Panc1 (cell line): ENCODE measurements around the gene EFCC1. TPM values are rescaled to one million over a fixed set of nuclear protein-coding genes. Genes with fewer than 3 reads are reported as not detected.

Source experiments
- ATAC-seq: fragments of 200-7000 bp; cut with Tn5 transposase; 2 replicates; pipeline ENCODE4 v1.9.1; 2020; ENCODE audit warnings: mild to moderate bottlenecking, moderate library complexity
- BruUV-seq: library from RNA; stranded (reverse); fragments of 400-500 nt; replicated peaks from 2 replicates; lab custom pipeline; 2021; lab: Mats Ljungman, UMichigan
- CTCF ChIA-PET: fragments of 300-600 bp; sonication (Branson Sonifier 250); formaldehyde crosslinking; loops from one replicate; lab custom pipeline; 2022; ENCODE audit warnings: antibody characterized with exemption; lab: Charles Lee
- POLR2A ChIA-PET: fragments of 300-600 bp; sonication (Branson Sonifier 250); formaldehyde crosslinking; loops from one replicate; lab custom pipeline; 2022; ENCODE audit warnings: antibody characterized with exemption; lab: Charles Lee
- DNase-seq: peaks from one replicate; pipeline ENCODE4 v3.0.0-alpha.2; 2010; ENCODE audit warnings: low read depth, low spot score
- H3K27ac ChIP-seq: 2 replicates; pipeline ENCODE4 v1.5.1; 2011; ENCODE audit warnings: mild to moderate bottlenecking, low read length, inconsistent platforms
- H3K27me3 ChIP-seq: fragments of 200-500 bp; sonication (Bioruptor generic); 2 replicates; pipeline ENCODE4 v1.6.0; 2014; ENCODE audit warnings: low read length, inconsistent platforms; ENCODE audit not compliant: control insufficient read depth, insufficient read depth
- H3K36me3 ChIP-seq: fragments of 200-500 bp; sonication (Bioruptor generic); 2 replicates; pipeline ENCODE4 v1.5.1; 2014; ENCODE audit warnings: inconsistent platforms, mild to moderate bottlenecking, low read length, moderate library complexity; ENCODE audit not compliant: control insufficient read depth, insufficient read depth
- H3K4me1 ChIP-seq: 2 replicates; pipeline ENCODE4 v1.5.1; 2011; ENCODE audit warnings: inconsistent platforms, mild to moderate bottlenecking, low read length, moderate library complexity; ENCODE audit not compliant: control insufficient read depth, insufficient read depth
- H3K4me3 ChIP-seq, 2 experiments: 2 replicates each; pipeline ENCODE4 v1.5.1; 2011 to 2012; ENCODE audit warnings: low read depth in 2 of 2, low read length in 2 of 2, mild to moderate bottlenecking in 2 of 2, inconsistent platforms in 1 of 2, moderate library complexity in 1 of 2
- H3K9me3 ChIP-seq: fragments of 200-500 bp; sonication (Bioruptor generic); 2 replicates; pipeline ENCODE4 v1.5.1; 2014; ENCODE audit warnings: low read depth, mild to moderate bottlenecking, inconsistent platforms, low read length, moderate library complexity; ENCODE audit not compliant: control insufficient read depth, insufficient read depth
- CTCF ChIP-seq: fragments of 450-650 bp; IDR thresholded peaks from 2 replicates; pipeline ENCODE4 v1.5.1; 2017; ENCODE audit warnings: mild to moderate bottlenecking
- POLR2AphosphoS5 ChIP-seq: IDR thresholded peaks from 2 replicates; pipeline ENCODE4 v1.6.1; 2012; ENCODE audit warnings: mild to moderate bottlenecking, low read depth, low read length, moderate library complexity
- REST ChIP-seq, 2 experiments: IDR thresholded peaks; 2 replicates each; pipeline ENCODE4 v1.6.1; 2011 to 2012; ENCODE audit warnings: low read depth in 2 of 2, control low read depth in 1 of 2, low read length in 1 of 2, mild to moderate bottlenecking in 1 of 2, moderate library complexity in 1 of 2; ENCODE audit not compliant: insufficient read depth in 1 of 2
- SIN3A ChIP-seq: IDR thresholded peaks from 2 replicates; pipeline ENCODE4 v1.6.1; 2012; ENCODE audit warnings: low read depth, mild to moderate bottlenecking, low read length, moderate library complexity, borderline replicate concordance; ENCODE audit not compliant: insufficient read depth
- TCF7L2 ChIP-seq: IDR thresholded peaks from 2 replicates; pipeline ENCODE4 v1.6.1; 2011; ENCODE audit warnings: mild to moderate bottlenecking, low read depth, low read length, inconsistent platforms
- in situ Hi-C: cut with HindIII; loops from 2 replicates; pipeline ENCODE4 v1.10.0; 2016; ENCODE audit warnings: low sequenced_read_pairs, low pct_unique_long_range_greater_than_20kb
- intact Hi-C: fragments of 100-400 bp; cut with micrococcal nuclease; formaldehyde crosslinking; loops from one replicate; pipeline ENCODE4 v1.10.0; 2022; ENCODE audit not compliant: unreplicated experiment
- total RNA-seq: library from RNA; stranded (reverse); gene quantifications from one replicate; pipeline ENCODE4 v1.2.1, GENCODE V29; 2021; ENCODE audit not compliant: unreplicated experiment

EFCC1 gene
- total RNA-seq, 1 experiment from 2014 or later, result 0.15 TPM

GRCh38 chr3:129033151-129033550, 32.0 kb downstream of the EFCC1 start:
- Histone ChIP-seq H3K27me3 (no peaks in the 10 kb centered on the region), H3K27ac (no peak overlapping the region), H3K4me3 (no peak overlapping the region), H3K4me1 (0 out of 2 replicates have a peak, but pooled peaks cover 5% of the 10 kb centered on the region), H3K36me3 (no peaks in the 10 kb centered on the region), H3K9me3 (no peaks in the 10 kb centered on the region)
- in situ Hi-C loops (no loop called here), intact Hi-C loops (no loop called here)
- TF ChIP-seq TCF7L2 (no peak), POLR2AphosphoS5 (no peak), SIN3A (no peak), CTCF (no peak), REST (IDR thresholded peaks at IDR 0.05; ENCODE audit: insufficient read depth in 1 of 2, low read depth in 2 of 2, low read length in 1 of 2) (no peak)
- no TSS peak for BruUV-seq
- POLR2A ChIA-PET, result no interaction called here
- DNase-seq (no peak), ATAC-seq (no peak)
- CTCF ChIA-PET, result no interaction called here

GRCh38 chr3:129033633-129034321, 32.7 kb downstream of the EFCC1 start:
- ATAC-seq (no peak), DNase-seq (no peak)
- Histone ChIP-seq H3K27me3 (no peaks in the 10 kb centered on the region), H3K4me1 (0 out of 2 replicates have a peak, but pooled peaks cover 5% of the 10 kb centered on the region), H3K4me3 (no peak overlapping the region), H3K36me3 (no peaks in the 10 kb centered on the region), H3K9me3 (no peaks in the 10 kb centered on the region), H3K27ac (no peak overlapping the region)
- ChIA-PET POLR2A (no interaction called here), CTCF (no interaction called here)
- intact Hi-C loops, result no loop called here
- TF ChIP-seq POLR2AphosphoS5 (no peak), SIN3A (no peak), CTCF (no peak), TCF7L2 (no peak), REST (IDR thresholded peaks at IDR 0.05; ENCODE audit: insufficient read depth in 1 of 2, low read depth in 2 of 2, low read length in 1 of 2) (no peak)
- in situ Hi-C loops, result no loop called here
- no TSS peak for BruUV-seq
